HepG2 (cell line): ENCODE measurements around the gene HDGF. TPM values are rescaled to one million over a fixed set of nuclear protein-coding genes. Genes with fewer than 3 reads are reported as not detected.

ENCODE experiments used
- CEBPB ChIP-seq: IDR thresholded peaks from 2 replicates; pipeline ENCODE4 v1.6.1; 2011; ENCODE audit warnings: low read depth, low read length, improper control_type of control experiment, borderline replicate concordance
- CREM ChIP-seq, 2 experiments: sonication (generic) in 1 of 2; formaldehyde crosslinking in 1 of 2; IDR thresholded peaks; 2 replicates each; pipeline versions ENCODE4 v1.4.0 to v1.6.1; 2016 to 2020; ENCODE audit warnings: antibody characterized with exemption in 1 of 2, mild to moderate bottlenecking in 1 of 2, missing genetic modification reagents in 1 of 2
- DMAP1 ChIP-seq: IDR thresholded peaks from 2 replicates; pipeline ENCODE4 v1.6.1; 2016
- EEA1 ChIP-seq: sonication (generic); formaldehyde crosslinking; IDR thresholded peaks from 2 replicates; pipeline ENCODE4 v1.5.1; 2020; ENCODE audit warnings: mild to moderate bottlenecking, missing genetic modification reagents, borderline replicate concordance
- FOXO1 ChIP-seq: sonication (generic); formaldehyde crosslinking; IDR thresholded peaks from 2 replicates; pipeline ENCODE4 v1.4.0; 2020; ENCODE audit warnings: missing genetic modification reagents
- GRHL1 ChIP-seq: sonication (generic); formaldehyde crosslinking; conservative IDR thresholded peaks from 2 replicates; pipeline ENCODE4 v1.8.0; 2022; ENCODE audit warnings: missing genetic modification reagents
- KDM4B ChIP-seq: sonication (generic); formaldehyde crosslinking; IDR thresholded peaks from 2 replicates; pipeline ENCODE4 v1.4.0; 2020; ENCODE audit warnings: missing genetic modification reagents
- MAFK ChIP-seq, 2 experiments: IDR thresholded peaks in 1 of 2; conservative IDR thresholded peaks in 1 of 2; 2 replicates each; pipeline ENCODE4 v1.6.1; 2011; ENCODE audit warnings: improper control_type of control experiment in 2 of 2, low read length in 2 of 2
- NFKB2 ChIP-seq: sonication (generic); formaldehyde crosslinking; IDR thresholded peaks from 2 replicates; pipeline ENCODE4 v1.4.0; 2020; ENCODE audit warnings: missing genetic modification reagents, borderline replicate concordance
- NR0B2 ChIP-seq: sonication (generic); formaldehyde crosslinking; IDR thresholded peaks from 2 replicates; pipeline ENCODE4 v1.4.0; 2020; ENCODE audit warnings: mild to moderate bottlenecking, missing genetic modification reagents
- NR2F6 ChIP-seq, 2 experiments: IDR thresholded peaks; 2 replicates each; pipeline ENCODE4 v1.6.1; 2016; ENCODE audit warnings: antibody characterized with exemption in 1 of 2, mild to moderate bottlenecking in 1 of 2
- PITX1 ChIP-seq: sonication (generic); formaldehyde crosslinking; IDR thresholded peaks from 2 replicates; pipeline ENCODE4 v1.5.1; 2020; ENCODE audit warnings: mild to moderate bottlenecking, missing genetic modification reagents
- POLR2AphosphoS5 ChIP-seq: IDR thresholded peaks from 2 replicates; pipeline ENCODE4 v1.6.1; 2012; ENCODE audit warnings: low read depth, low read length
- SNAPC4 ChIP-seq: sonication (generic); formaldehyde crosslinking; IDR thresholded peaks from 2 replicates; pipeline ENCODE4 v1.4.0; 2020; ENCODE audit warnings: mild to moderate bottlenecking, missing genetic modification reagents
- TEAD2 ChIP-seq: sonication (generic); formaldehyde crosslinking; IDR thresholded peaks from 2 replicates; pipeline ENCODE4 v1.9.0; 2021; ENCODE audit warnings: missing genetic modification reagents
- ZBED4 ChIP-seq: sonication (generic); formaldehyde crosslinking; IDR thresholded peaks from 2 replicates; pipeline ENCODE4 v1.4.0; 2020; ENCODE audit warnings: missing genetic modification reagents, borderline replicate concordance
- ZFYVE20 ChIP-seq: sonication (generic); formaldehyde crosslinking; IDR thresholded peaks from 2 replicates; pipeline ENCODE4 v1.8.0; 2023; ENCODE audit warnings: low read depth, mild to moderate bottlenecking, moderate library complexity, missing genetic modification reagents, borderline replicate concordance
- ZNF552 ChIP-seq: sonication (generic); formaldehyde crosslinking; IDR thresholded peaks from 2 replicates; pipeline ENCODE4 v1.9.0; 2022; ENCODE audit warnings: missing genetic modification reagents, mild to moderate bottlenecking, borderline replicate concordance
- polyA plus RNA-seq, 8 experiments: library from polyadenylated mRNA; depleted of rRNA in 3 of 8; stranded (reverse) in 7 of 8; unstranded in 1 of 8; fragments of >200 nt; fragmentation: Illumina TruSeq in 4 of 8; extraction: Trizol in 4 of 8; gene quantifications; 2 replicates each; pipeline versions ENCODE4 v1.2.1 to v1.2.3, GENCODE V29; 2011 to 2016; ENCODE audit warnings: low read depth in 4 of 8, missing spikeins in 1 of 8, mixed read lengths in 1 of 8; ENCODE audit not compliant: insufficient read depth in 1 of 8
- total RNA-seq, 5 experiments: library from RNA; depleted of rRNA; stranded (reverse); fragments of >200 nt; fragmentation: Illumina TruSeq; extraction: Trizol; gene quantifications; 2 replicates each; pipeline ENCODE4 v1.2.3, GENCODE V29; 2016; ENCODE audit warnings: low read depth in 1 of 5

The HDGF gene
- total and polyA plus RNA-seq, 2 of the 13 experiments (the other 11 are each of a cell fraction or from before 2014, with no cell fraction given), result 156 to 196 TPM

- TF ChIP-seq ZBED4 (CRISPR knock-in tag), result peak; percentile 22; the same call in 1 of the 2 replicates
- TF ChIP-seq MAFK (conservative IDR thresholded peaks at IDR 0.05 in 1 of 2, IDR thresholded peaks at IDR 0.05 in 1 of 2; ENCODE audit: low read length in 2 of 2), result no peak
- TF ChIP-seq KDM4B, result no peak; the same call in 1 of the 2 replicates
- TF ChIP-seq NR0B2, result no peak
- peak; percentile 40; the same call in 1 of the 2 replicates for TF ChIP-seq POLR2AphosphoS5
- no peak for TF ChIP-seq NFKB2 (CRISPR knock-in tag)
- no peak for TF ChIP-seq TEAD2
- TF ChIP-seq CEBPB, result peak; percentile 74; the same call in 1 of the 2 replicates
- TF ChIP-seq NR2F6 (IDR thresholded peaks at IDR 0.05), result no peak
- TF ChIP-seq NR2F6 (CRISPR knock-in tag; IDR thresholded peaks at IDR 0.05), result no peak
- TF ChIP-seq PITX1 (CRISPR knock-in tag), result no peak
- no peak for TF ChIP-seq CREM (IDR thresholded peaks at IDR 0.05)
- no peak for TF ChIP-seq CREM (CRISPR knock-in tag; IDR thresholded peaks at IDR 0.05)
- no peak for TF ChIP-seq ZFYVE20 (CRISPR knock-in tag)
- TF ChIP-seq SNAPC4 (CRISPR knock-in tag), result 0 out of 2 replicates have a peak, but pooled peaks have one; percentile 60
- TF ChIP-seq FOXO1 (CRISPR knock-in tag), result no peak
- TF ChIP-seq DMAP1 (CRISPR knock-in tag), result 0 out of 2 replicates have a peak, but pooled peaks have one; percentile 38
- no peak for TF ChIP-seq ZNF552 (CRISPR knock-in tag)
- TF ChIP-seq EEA1 (CRISPR knock-in tag), result no peak
- TF ChIP-seq GRHL1 (CRISPR knock-in tag), result no peak
Measured at GRCh38 chr1:156750711-156751450, 594 bp downstream of the HDGF start (continued).
